Neural progenitor cell (in vitro differentiated cells): ENCODE results near the gene CCT7.

Experiments used
- CTCF ChIP-seq: fragments of 200-600 bp; sonication (generic); IDR thresholded peaks from 2 replicates; pipeline ENCODE4 v1.5.1; 2017; ENCODE audit warnings: antibody characterized with exemption, mild to moderate bottlenecking
- EZH2 ChIP-seq: fragments of 200-600 bp; sonication (generic); IDR thresholded peaks from 2 replicates; pipeline ENCODE4 v1.6.1; 2017; ENCODE audit warnings: antibody characterized with exemption, mild to moderate bottlenecking, moderate library complexity
- EZH2phosphoT487 ChIP-seq: fragments of 200-600 bp; sonication (generic); IDR thresholded peaks from 2 replicates; pipeline ENCODE4 v1.6.1; 2017; ENCODE audit warnings: antibody characterized with exemption

DNA sequence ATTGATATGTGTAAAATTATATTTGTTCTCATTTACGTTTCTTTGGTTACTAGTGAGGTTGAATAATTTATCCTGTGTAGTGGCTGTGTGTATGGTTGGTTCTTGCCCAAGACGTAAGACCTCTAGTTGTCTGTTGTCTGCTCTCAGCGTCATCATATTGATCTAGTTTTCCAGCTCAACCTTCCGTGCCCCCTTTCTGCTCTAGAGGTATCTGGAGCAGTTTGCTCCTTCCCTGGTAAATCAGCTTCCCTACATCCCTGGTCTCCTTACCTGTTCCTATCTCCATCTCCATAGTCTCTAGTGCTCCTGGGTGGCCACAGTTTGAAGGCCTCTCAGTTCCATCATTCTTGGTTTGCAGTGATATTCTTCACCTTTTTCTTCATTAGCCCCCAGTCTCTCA, 18.9 kb upstream of the CCT7 start:
- TF ChIP-seq CTCF (no peak), EZH2 (no peak), EZH2phosphoT487 (no peak)
